GM19468 (cell line): ENCODE results near the gene MAGI2.
"Not testable (repeated sequence)": the region's sequence is repeated elsewhere in the genome, so short reads cannot be mapped to it uniquely, and the experiment has no call there.

Experiments used
- ATAC-seq: cut with Tn5 transposase; IDR thresholded peaks from one replicate; pipeline ENCODE4 v1.9.1; 2021; ENCODE audit warnings: mild to moderate bottlenecking, moderate library complexity, moderate number of reproducible peaks; ENCODE audit not compliant: unreplicated experiment; ENCODE audit errors: extremely low read depth

Gene MAGI2

GRCh38 chr7:78558566-78558965 is 894.9 kb downstream of the MAGI2 start:
- ATAC-seq, result no peak

GRCh38 chr7:78543976-78544375 is 909.5 kb downstream of the MAGI2 start:
- ATAC-seq, result no peak

GRCh38 chr7:78542981-78543380 is 910.5 kb downstream of the MAGI2 start:
- no peak for ATAC-seq

- ATAC-seq, result no peak
These were observed 910.9 kb downstream of the MAGI2 start for GRCh38 chr7:78542541-78542940.

- ATAC-seq, result no peak
These were observed 913.6 kb downstream of the MAGI2 start for GRCh38 chr7:78539825-78540224.

GRCh38 chr7:78535655-78536054 is 917.8 kb downstream of the MAGI2 start:
- ATAC-seq, result no peak

GRCh38 chr7:78530351-78530750 is 923.1 kb downstream of the MAGI2 start:
- no peak for ATAC-seq

- ATAC-seq, result no peak
These were observed 924.1 kb downstream of the MAGI2 start for GRCh38 chr7:78529392-78529791.

GRCh38 chr7:78528964-78529363 is 924.5 kb downstream of the MAGI2 start:
- no peak for ATAC-seq

GRCh38 chr7:78523930-78524329 is 929.5 kb downstream of the MAGI2 start:
- ATAC-seq, result no peak

- ATAC-seq, result no peak
These were observed 931.5 kb downstream of the MAGI2 start for GRCh38 chr7:78521961-78522360.

GRCh38 chr7:78516450-78516849 is 937.0 kb downstream of the MAGI2 start:
- ATAC-seq, result no peak

GRCh38 chr7:78514634-78515033 is 938.8 kb downstream of the MAGI2 start:
- ATAC-seq, result no peak

- ATAC-seq, result no peak
These were observed 942.8 kb downstream of the MAGI2 start for GRCh38 chr7:78510580-78511188.

GRCh38 chr7:78503301-78503700 is 950.2 kb downstream of the MAGI2 start:
- ATAC-seq, result not testable (repeated sequence)

GRCh38 chr7:78501064-78501463 is 952.4 kb downstream of the MAGI2 start:
- ATAC-seq, result no peak

- no peak for ATAC-seq
These were observed 953.5 kb downstream of the MAGI2 start for GRCh38 chr7:78499971-78500370.

GRCh38 chr7:78499283-78499682 is 954.2 kb downstream of the MAGI2 start:
- ATAC-seq, result no peak

GRCh38 chr7:78497728-78498427 is 955.6 kb downstream of the MAGI2 start:
- ATAC-seq, result no peak

GRCh38 chr7:78496096-78496630 is 957.3 kb downstream of the MAGI2 start:
- no peak for ATAC-seq

- ATAC-seq, result no peak
These were observed 960.1 kb downstream of the MAGI2 start for GRCh38 chr7:78493401-78493800.

GRCh38 chr7:78492146-78492545 is 961.3 kb downstream of the MAGI2 start:
- no peak for ATAC-seq
